Amygdala (tissue), 56 donors: Measurements from ENCODE around the gene GNAI2.
"Not testable (repeated sequence)": the region's sequence is repeated elsewhere in the genome, so short reads cannot be mapped to it uniquely, and the experiment has no call there.

Experiments used
- DNase-seq, 56 donors: peaks; one replicate each; lab custom pipeline; 2025; lab: John Stamatoyannopoulos, UW

The GNAI2 gene

DNA sequence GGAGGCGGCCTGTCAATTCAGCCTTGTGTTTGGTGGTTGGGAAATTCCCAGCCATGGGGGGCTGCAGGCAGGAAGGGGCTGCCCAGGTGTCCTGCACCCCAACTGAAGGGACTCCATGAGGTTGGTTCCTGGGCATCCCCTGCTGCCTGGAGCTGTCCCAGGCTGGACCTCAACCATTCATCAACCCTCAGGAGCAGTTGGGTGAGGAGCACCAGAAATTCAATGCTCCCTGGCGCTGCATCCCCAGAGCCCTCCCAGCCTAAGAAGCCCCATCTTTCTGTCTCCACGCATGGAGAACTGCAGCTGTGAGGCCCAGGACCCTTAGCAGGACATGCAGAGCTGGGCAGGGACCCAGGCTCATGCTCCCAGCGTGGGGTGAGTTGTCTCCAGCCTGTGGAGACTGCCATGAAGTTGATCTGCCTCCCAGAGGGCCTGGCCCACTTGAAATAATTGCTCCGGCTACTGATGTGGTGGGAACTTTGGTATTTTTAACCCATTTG lies 25.0 kb downstream of the GNAI2 start:
- peak in 7 of 56 donors; percentile 39 to 74 (median 56) for DNase-seq

DNA sequence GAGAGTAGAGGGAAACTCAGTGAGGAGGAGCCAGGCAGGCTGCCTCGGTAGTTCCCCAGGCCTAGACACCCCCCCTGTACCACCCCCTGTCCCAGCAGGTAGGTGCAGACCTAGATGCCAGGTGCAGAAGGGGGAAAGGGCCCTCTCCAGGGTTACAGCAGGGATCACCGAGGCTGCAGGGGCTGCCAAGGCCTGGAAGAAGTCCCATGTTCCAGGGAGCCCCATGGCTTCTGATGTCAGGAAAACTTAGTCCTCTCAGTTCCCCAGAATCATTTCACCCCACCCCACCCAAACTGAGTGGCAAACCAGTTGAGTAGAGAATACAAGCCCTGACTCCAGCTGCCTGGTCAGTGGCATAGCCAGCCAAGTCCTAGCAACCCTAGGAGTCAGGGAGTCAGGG lies 25.5 kb downstream of the GNAI2 start:
- peak in 1 of 56 donors; percentile 16 for DNase-seq

DNA sequence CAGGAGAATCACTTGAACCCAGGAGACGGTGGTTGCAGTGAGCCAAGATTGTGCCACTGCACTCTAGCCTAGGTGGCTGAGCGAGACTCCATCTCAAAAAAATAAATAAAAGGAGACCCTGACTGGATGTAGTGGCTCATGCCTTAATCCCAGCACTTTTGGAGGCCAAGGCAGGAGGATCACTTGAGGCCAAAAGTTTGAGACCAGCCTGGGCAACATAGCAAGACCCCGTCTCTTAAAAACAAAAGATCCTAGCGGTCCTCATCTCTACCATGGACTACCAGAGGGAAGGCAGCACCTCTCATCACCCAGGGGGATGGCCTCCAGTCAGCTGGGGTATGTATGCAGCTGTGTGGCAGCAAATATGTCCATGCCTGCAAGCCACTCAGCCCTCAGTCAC lies 26.2 kb downstream of the GNAI2 start:
- DNase-seq: not testable (repeated sequence)

DNA sequence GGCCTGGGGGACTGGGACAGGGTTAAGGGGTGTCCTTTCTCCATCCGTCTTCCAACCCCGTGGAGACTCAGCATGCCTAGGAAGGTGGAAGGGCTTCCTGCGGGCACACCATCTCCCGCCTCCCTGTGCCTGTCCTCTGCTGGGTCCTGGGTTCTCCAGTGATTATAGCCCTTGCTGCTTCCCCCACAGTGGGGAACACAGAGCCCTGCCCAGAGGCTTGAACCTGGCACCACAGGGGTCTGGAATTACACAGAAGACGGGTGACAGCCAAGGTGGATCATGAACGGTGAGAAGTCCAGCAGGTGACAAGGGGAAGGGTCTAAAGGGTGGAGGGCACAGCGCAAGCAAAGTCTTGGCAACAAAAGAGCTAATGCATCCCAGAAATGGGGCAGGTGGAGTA lies 26.8 kb downstream of the GNAI2 start:
- DNase-seq: no peak

DNA sequence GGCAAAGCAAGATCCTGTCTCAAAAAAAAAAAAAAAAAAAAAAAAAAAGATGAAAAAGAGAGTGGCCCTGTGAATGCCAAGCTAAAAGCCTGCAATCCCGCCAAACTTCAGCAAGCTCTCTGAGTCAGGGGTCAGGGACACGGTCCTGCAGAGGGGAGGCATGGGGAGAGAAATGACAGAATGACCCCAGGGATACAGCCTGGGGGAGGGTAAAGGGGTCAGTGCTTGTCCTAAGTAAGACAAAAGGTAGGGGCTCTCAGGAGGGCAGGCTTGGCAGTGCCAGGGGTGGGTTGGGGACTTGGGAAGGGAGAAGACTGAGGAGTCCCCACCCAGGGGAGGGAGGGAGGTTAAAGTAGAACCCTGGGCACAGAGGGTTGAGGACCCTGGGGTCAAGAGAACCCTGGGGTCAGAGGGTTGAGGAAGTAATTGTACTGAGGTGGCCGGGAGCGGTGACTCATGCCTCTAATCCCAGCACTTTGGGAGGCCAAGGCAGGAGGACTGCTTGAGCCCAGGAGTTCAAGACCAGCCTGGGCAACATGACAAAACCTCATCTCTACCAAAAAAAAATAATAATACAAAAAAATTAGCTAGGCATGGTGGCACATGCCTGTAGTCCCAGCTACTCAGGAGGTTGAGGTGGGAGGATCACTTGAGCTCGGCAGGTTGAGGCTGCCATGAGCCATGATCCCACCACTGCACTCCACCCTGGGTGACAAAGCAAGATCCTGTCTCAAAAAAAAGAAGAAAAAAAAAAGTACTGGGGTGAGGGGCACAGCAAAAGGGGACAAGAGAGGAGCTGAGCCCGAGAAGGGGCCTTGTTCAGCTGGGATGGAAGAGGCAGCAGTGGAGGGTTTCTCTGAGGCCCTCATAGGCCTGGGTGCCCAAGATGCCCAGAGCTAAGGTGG lies 27.7 kb downstream of the GNAI2 start:
- no peak for DNase-seq

DNA sequence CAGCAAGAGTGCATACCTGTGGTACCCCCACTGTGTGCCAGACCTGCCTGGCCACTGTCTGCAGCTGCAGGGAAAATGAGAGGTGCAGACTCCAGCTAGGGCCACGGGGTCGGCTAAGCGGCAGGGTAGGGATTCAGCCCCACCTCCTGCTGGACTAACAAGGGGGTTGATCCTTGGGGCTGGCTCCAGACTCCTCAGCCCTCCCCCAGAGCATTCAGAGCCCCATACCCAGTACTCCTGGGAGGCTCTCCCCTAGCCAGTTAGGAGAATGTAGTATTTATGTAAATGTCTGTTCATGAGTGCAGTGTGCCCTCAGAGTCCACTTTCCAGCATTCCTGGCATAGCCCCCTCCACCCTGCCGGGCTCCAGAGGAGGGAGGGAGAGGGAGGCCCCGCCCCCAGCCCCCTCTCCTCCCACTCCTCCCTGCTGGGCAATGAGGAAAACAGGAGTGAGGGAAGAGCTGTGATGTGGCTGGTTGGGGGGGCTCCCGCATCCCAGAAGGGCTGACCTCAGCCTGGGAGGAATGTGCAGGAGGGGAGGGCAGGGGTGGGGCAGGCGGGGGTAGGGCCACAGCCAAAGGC lies 28.5 kb downstream of the GNAI2 start:
- DNase-seq: peak in 50 of 56 donors; percentile 20 to 86 (median 68)

DNA sequence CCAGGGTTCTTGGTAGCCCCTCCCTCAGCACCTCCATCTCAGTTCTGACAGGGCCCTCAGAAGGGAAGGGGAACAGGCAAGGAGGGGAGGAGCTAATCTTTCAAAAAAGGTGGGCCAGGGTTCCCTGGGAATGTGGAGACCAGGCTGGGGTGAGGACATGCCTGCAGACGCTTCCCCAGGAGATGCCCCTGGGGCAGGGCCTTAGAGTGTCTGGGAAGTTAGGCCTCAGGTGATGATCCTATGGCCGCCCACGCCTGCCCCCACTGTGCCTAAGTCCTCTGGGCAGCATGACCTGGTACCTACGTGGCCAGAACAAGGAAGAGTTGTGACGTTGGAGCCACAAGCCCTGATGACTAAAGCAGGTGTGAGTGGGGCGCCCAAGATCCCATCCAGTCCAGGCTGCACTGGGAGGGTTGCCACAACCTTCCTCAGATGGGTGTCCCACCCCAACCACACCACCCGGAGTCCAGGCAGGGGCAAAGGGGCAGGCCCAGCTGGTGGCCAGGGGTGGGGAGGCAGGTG lies 29.0 kb downstream of the GNAI2 start:
- no peak for DNase-seq

DNA sequence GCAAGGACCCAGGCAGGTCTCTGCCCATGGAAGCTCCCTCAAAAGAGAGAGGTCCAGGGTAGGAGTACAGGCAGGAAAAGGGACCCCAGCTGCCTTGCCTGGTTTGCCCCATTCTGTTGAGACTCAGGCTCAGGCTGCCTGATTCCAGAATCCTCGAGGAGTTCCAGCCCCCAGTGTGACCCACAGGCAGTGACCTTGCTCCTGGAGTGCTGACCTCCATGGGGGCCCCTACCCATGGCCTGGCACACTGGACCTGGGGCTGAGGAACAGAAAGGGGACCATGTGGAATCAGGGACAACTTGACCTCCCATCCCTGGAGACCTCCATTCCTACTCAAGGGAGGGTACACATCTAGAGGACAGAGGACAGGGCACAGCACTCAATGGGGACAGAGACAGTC lies 29.6 kb downstream of the GNAI2 start:
- DNase-seq: no peak

DNA sequence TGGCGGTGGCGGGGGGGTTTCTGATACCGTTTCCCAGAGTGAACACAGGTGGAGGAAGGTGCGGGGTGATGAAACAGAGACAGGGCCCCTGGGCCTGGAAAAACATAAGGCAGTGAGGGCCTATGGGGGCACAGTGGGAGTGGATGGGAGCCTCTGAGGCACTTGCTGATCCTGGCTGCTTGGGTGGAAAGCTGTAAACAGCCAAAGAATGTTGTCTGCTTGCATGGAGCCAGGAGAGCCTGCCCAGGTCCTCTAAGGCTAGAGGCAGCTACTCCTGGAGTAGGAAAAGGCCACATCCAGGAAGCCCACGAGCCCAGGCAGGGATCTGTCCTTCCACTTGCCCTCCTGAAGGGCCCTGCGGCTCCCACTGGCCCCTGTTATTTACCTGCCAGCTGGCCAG lies 30.0 kb downstream of the GNAI2 start:
- no peak for DNase-seq

DNA sequence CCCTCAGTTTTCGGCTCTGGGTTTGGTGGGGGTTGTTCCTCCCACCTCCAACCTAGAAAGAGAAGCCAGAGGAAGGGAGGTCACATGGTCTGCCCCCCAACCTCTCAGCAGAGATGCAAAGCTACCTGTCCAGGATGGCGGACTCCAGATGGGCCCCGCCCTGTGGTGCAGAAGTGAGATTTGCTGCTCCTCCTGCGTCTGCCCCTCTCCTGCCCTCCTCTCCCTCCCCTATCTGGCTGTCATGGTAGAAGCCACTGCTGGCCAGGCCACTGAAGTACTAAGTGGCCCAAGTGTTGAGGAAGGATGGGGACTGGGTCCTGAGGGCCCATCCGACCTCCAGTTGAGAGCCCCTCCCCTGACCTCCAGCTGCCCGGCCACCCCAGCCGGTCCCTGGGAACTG lies 30.8 kb downstream of the GNAI2 start:
- DNase-seq: no peak

DNA sequence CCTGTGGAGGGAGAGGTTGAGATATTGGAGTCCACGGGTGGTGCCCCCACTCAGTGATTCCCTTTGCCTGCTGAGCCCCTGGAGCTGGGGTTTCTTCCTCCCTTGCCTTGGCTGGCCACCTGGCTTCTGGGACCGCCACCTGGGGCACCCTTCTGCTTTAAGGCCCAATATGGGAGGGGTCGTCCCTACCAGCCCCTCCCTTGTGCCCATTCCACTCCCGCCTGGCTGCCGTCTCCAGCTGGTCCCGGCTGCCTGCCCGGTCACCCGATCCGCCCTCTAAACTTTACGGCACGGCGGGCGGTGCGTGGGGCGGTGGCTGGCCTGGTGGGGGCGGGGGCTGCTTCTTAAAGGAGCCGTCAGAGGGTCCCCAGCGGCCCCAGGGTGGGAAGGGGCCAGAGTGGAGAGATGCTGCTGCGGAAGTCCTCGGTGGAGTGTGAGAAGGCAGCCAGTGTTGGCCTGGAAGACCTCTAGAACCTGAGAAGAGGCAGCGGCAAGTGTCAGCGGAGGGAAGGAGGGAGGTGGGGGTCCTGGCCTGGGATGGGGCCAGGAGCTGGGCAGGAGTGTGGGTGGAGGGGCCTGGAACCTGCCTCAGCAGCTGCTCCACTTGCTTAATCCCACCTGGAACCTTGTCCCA lies 31.4 kb downstream of the GNAI2 start:
- peak in 43 of 56 donors; percentile 21 to 82 (median 61) for DNase-seq

DNA sequence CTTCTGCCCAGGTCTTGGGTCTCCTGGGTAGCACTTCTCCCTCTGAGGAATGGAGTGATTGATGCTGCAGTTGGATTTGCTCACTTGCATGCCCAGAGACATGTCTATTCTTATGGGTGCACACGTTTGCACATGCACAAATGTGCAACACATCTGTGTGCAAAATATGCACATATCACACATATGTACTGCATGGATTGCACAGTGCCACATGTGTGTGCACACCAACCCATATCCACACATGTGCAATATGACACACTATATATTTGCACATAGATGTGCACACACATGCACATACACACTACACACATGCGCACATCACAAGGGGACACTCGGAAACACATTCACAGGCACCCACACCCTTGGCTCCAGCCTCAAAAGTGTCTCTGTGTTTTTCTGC lies 32.3 kb downstream of the GNAI2 start:
- no peak for DNase-seq

DNA sequence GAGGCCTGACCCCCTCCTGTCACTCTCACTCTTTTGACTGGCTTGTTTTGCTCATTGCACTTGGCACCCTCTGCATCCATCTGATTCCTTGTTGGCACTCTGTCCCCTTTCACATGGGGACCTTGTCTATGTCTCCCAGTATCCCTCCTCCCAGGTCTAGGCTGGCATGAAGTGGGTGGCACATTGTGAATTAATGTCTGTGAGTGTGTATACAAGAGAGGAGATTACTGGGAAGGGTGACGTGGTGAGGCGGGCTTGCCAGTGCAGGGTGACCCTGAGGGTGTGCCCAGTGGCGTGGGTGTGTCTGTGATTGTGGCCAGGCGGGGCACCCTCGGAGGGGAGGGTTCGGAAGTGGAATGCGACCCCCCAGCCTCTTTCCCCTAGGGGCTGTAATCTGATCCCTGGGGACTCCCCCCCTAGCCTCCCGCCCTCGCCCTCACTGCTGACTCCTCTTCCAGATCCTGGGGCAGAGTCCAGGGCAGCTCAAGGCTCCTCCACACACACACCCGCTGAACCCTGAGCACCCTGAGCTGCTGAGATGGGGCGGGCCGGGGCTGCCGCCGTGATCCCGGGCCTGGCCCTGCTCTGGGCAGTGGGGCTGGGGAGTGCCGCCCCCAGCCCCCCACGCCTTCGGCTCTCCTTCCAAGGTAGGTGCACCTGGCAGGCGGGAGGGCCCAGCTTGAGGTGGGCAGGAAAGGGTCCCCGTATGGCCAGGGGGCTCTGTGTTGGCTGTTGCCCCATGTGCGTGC lies 32.9 kb downstream of the GNAI2 start, which contains the start of gene SEMA3B:
TSS of gene SEMA3B (plus strand) at position 445 of the 749 bp plus-strand sequence. CDS start at position 539, 94 bp downstream.
- peak in 37 of 56 donors; percentile 16 to 74 (median 51) for DNase-seq

DNA sequence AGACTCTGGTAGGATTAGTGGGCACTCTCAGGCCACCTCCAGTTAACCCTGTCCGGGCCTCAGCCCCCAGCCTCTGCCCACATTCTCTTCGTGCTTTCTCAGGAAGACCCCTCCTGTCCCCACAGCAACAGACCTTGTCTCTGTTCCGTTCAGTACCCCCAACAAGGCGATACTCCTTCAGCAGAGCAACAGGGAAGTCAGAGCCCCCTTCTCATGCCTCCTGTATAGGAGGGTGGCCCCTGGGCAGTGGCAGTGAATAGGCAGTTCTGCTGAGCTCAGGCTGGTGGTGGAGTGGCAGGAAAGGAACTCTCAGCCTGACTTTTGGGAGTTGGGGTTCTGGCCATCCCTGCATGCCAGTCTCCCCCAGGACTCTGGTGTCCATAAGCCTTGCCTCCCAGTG lies 33.5 kb downstream of the GNAI2 start:
- no peak for DNase-seq

DNA sequence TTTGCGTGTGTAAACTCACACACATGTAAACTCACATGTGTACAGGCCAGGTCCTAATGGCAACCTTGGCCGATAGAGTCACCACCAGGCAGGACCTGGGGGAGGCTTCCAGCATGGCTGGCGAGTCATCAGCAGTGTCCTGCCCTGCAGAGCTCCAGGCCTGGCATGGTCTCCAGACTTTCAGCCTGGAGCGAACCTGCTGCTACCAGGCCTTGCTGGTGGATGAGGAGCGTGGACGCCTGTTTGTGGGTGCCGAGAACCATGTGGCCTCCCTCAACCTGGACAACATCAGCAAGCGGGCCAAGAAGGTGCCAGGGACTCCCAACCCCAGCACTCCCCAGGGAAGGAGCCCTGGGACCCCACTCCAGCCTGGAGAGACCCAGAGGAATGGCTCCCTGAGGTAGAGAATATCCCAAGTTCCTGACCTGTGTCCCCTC lies 34.0 kb downstream of the GNAI2 start:
- no peak for DNase-seq

DNA sequence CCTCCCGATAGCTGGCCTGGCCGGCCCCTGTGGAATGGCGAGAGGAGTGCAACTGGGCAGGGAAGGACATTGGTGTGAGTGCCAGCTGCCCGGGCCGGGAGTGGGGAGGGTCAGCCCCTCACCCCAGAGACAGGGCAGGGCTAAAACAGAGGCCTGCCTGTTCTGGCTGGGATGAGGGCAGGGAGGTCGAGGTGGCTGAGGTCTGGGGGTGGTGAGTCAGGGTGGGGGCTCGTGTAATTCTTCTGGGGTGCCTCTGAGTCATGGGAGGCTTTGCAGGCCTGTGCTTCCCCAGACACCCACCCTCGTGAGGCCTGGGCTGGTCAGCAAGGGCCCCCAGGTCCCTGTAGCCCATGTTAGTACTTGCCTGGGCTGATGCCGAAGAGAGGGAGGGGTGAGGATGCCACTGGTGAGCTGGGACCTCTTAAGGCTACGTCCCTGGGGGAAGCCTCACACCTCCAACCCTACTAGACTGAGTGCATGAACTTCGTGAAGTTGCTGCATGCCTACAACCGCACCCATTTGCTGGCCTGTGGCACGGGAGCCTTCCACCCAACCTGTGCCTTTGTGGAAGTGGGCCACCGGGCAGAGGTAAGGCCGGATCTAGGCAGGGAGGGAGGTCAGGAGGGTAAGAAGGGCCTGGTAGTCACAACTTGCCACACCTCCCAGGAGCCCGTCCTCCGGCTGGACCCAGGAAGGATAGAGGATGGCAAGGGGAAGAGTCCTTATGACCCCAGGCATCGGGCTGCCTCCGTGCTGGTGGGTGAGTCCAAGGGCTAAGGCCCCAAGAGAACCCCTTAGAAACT lies 34.6 kb downstream of the GNAI2 start:
- peak in 13 of 56 donors; percentile 11 to 49 (median 30) for DNase-seq

DNA sequence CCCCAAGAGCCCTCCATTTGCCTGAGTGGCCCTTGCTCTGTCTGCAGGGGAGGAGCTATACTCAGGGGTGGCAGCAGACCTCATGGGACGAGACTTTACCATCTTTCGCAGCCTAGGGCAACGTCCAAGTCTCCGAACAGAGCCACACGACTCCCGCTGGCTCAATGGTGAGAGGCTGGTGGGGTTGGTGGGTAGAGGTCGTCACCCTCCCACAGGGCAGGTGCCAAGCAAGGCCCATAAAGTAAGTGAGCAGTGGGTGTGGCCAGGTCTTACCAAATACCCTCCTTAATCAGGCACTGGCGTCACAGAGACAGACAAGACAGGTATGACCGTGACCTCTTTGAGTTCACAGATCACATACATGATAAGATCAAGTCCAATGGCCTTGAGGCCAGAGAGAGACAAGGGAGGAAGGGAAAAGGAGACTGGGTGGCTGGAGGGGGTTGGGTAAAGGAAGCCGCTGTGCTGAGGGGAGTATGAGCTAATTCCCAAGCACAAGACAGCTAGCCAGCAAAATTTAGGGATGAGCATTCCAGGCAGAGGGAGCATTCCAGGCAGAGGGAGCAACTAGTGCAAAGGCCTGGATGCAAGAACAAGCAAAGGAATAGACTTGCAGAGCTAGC lies 35.4 kb downstream of the GNAI2 start:
- no peak for DNase-seq

DNA sequence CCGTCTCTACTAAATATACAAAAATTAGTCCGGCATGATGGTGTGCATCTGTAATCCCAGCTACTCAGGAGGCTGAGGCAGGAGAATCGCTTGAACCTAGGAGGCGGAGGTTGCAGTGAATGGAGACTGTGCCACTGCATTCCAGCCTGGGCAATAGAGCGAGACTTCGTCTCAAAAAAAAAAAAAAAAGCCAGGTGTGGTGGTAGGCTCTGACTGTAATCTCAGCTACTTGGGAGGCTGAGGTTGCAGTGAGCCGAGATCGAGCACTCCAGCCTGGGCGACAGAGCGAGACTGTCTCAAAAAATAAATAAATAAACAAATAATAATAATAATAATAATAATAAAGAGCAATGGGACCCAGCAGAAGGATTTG lies 36.5 kb downstream of the GNAI2 start:
- DNase-seq: not testable (repeated sequence)
